GM19324 (cell line): Measurements from ENCODE around the gene M6PR.

ENCODE experiments used
- ATAC-seq: cut with Tn5 transposase; IDR thresholded peaks from one replicate; pipeline ENCODE4 v1.9.1; 2021; ENCODE audit warnings: mild to moderate bottlenecking, moderate library complexity; ENCODE audit not compliant: unreplicated experiment, low FRiP score

M6PR gene

GRCh38 chr12:8949342-8950220, at the start of gene M6PR:
Gene M6PR (minus strand): TSS chr12:8949645. CDS start chr12:8946404, 3,241 bp downstream.
- peak; percentile 88 for ATAC-seq

- ATAC-seq = peak; percentile 65
Measured at GRCh38 chr12:8996682-8997405, 47.4 kb upstream of the M6PR start.

GRCh38 chr12:8995021-8995775, 45.8 kb upstream of the M6PR start:
- no peak for ATAC-seq

GRCh38 chr12:8993827-8994226, 44.4 kb upstream of the M6PR start:
- ATAC-seq = no peak

GRCh38 chr12:8991371-8992345, 42.2 kb upstream of the M6PR start:
- ATAC-seq = no peak

GRCh38 chr12:8989413-8989812, 40.0 kb upstream of the M6PR start, which contains the start of gene KLRG1:
Gene KLRG1 (plus strand): TSS chr12:8989546. CDS start chr12:8989636, 90 bp downstream.
- no peak for ATAC-seq

GRCh38 chr12:8987685-8988084, 38.2 kb upstream of the M6PR start:
- no peak for ATAC-seq

- no peak for ATAC-seq
Measured at GRCh38 chr12:8987163-8987562, 37.7 kb upstream of the M6PR start.

- no peak for ATAC-seq
Measured at GRCh38 chr12:8985213-8985754, 35.8 kb upstream of the M6PR start.

GRCh38 chr12:8980137-8980536, 30.7 kb upstream of the M6PR start:
- ATAC-seq = no peak

GRCh38 chr12:8970432-8970831, 21.0 kb upstream of the M6PR start:
- ATAC-seq = no peak

- no peak for ATAC-seq
Measured at GRCh38 chr12:8969861-8970411, 20.5 kb upstream of the M6PR start.

- ATAC-seq = no peak
Measured at GRCh38 chr12:8968761-8969160, 19.3 kb upstream of the M6PR start.

- no peak for ATAC-seq
Measured at GRCh38 chr12:8960176-8960575, 10.7 kb upstream of the M6PR start.

- ATAC-seq = no peak
Measured at GRCh38 chr12:8958066-8958465, 8.6 kb upstream of the M6PR start.

- no peak for ATAC-seq
Measured at GRCh38 chr12:8957561-8957960, 8.1 kb upstream of the M6PR start.

- no peak for ATAC-seq
Measured at GRCh38 chr12:8956772-8957171, 7.3 kb upstream of the M6PR start.

- ATAC-seq = no peak
Measured at GRCh38 chr12:8956073-8956472, 6.6 kb upstream of the M6PR start.

- ATAC-seq = no peak
Measured at GRCh38 chr12:8953773-8954402, 4.4 kb upstream of the M6PR start.
